Natural killer cell (primary cell): ENCODE data around the gene CFAP61. TPM values are rescaled to one million over a fixed set of nuclear protein-coding genes. Genes with fewer than 3 reads are reported as not detected.
"Not testable (repeated sequence)": the region's sequence is repeated elsewhere in the genome, so short reads cannot be mapped to it uniquely, and the experiment has no call there.

Source experiments
- ATAC-seq, 3 donors: fragments of 150-1000 bp in 2 of 3; fragments of 200-7000 bp in 1 of 3; cut with Tn5 transposase; 1 replicate in 1 of 3; 2 replicates in 2 of 3; pipeline ENCODE4 v1.10.0; 2021; ENCODE audit warnings: mild to moderate bottlenecking in 2 of 3, moderate library complexity in 2 of 3
- DNase-seq, 2 donors: peaks; one replicate each; pipeline versions ENCODE4 v3.0.0 to v3.0.0-alpha.2; 2013 to 2021; ENCODE audit warnings: mixed read lengths in 1 of 2
- H3K27ac ChIP-seq: one replicate; pipeline ENCODE4 v1.5.1; 2013; ENCODE audit warnings: mild to moderate bottlenecking, low read length
- H3K27me3 ChIP-seq: one replicate; pipeline ENCODE4 v1.6.1; 2013; ENCODE audit warnings: low read length; ENCODE audit not compliant: control insufficient read depth, insufficient read depth
- H3K36me3 ChIP-seq: one replicate; pipeline ENCODE4 v1.6.1; 2013; ENCODE audit warnings: low read length; ENCODE audit not compliant: control insufficient read depth, insufficient read depth
- H3K4me1 ChIP-seq: one replicate; pipeline ENCODE4 v1.6.1; 2013; ENCODE audit warnings: low read length; ENCODE audit not compliant: control insufficient read depth, insufficient read depth
- H3K4me3 ChIP-seq: one replicate; pipeline ENCODE4 v1.5.1; 2013; ENCODE audit warnings: low read length
- H3K9me3 ChIP-seq: one replicate; pipeline ENCODE4 v1.6.1; 2013; ENCODE audit warnings: low read length; ENCODE audit not compliant: control insufficient read depth, insufficient read depth
- H3K27ac Mint-ChIP-seq, 2 donors: one replicate each; pipeline ENCODE4 v1.8.0; 2022; ENCODE audit warnings: mild to moderate bottlenecking in 2 of 2, mixed read lengths in 2 of 2, moderate library complexity in 1 of 2
- H3K27me3 Mint-ChIP-seq, 2 donors: one replicate each; pipeline ENCODE4 v1.8.0; 2022; ENCODE audit warnings: low read depth in 2 of 2, mixed read lengths in 2 of 2
- H3K36me3 Mint-ChIP-seq: one replicate; pipeline ENCODE4 v1.8.0; 2022; ENCODE audit warnings: mixed read lengths
- H3K4me1 Mint-ChIP-seq, 2 donors: one replicate each; pipeline ENCODE4 v1.8.0; 2022; ENCODE audit warnings: mixed read lengths in 2 of 2
- H3K4me3 Mint-ChIP-seq: one replicate; pipeline ENCODE4 v1.8.0; 2022; ENCODE audit warnings: mild to moderate bottlenecking, moderate library complexity, mixed read lengths
- H3K9me3 Mint-ChIP-seq, 2 donors: one replicate each; pipeline ENCODE4 v1.8.0; 2022; ENCODE audit warnings: mixed read lengths in 2 of 2
- CTCF ChIP-seq: fragments of 200-600 bp; IDR thresholded peaks from one replicate; pipeline ENCODE4 v1.8.0; 2022; ENCODE audit warnings: antibody characterized with exemption
- WGBS: methylation state at CpG from one replicate; pipeline ENCODE4 v1.1.7; 2013; ENCODE audit warnings: missing lambda C conversion rate; ENCODE audit not compliant: insufficient coverage; 5-methylcytosine and 5-hydroxymethylcytosine counted together
- intact Hi-C: fragments of 100-400 bp; cut with micrococcal nuclease; formaldehyde crosslinking; loops from one replicate; pipeline ENCODE4 v1.14.2; 2022
- total RNA-seq, 4 donors: library from RNA; stranded (reverse); fragments of 120-200 nt in 1 of 4; gene quantifications; one replicate each; pipeline versions ENCODE4 v1.2.3 to v1.2.4, GENCODE V29; 2013 to 2022

CFAP61 gene
- total RNA-seq, 3 donors from 2014 or later (not counting 1 experiment from before 2014, with no cell fraction given) = 1.0 to 2.1 (median 1.3) TPM

GRCh38 chr20:20353576-20353975 lies 301.2 kb downstream of the CFAP61 start:
- H3K9me3 Mint-ChIP-seq = peaks cover 0 to 4% of the 10 kb centered on the region in 2 donors
- no peak for TF ChIP-seq CTCF
- H3K36me3 Mint-ChIP-seq = no peaks in the 10 kb centered on the region
- peaks cover 7 to 15% of the 10 kb centered on the region in 2 donors for H3K27me3 Mint-ChIP-seq
- H3K9me3 ChIP-seq = peaks cover 7% of the 10 kb centered on the region
- H3K4me1 Mint-ChIP-seq = peaks cover 18 to 23% of the 10 kb centered on the region in 2 donors
- H3K4me3 ChIP-seq = no peak overlapping the region
- DNase-seq (no peak), ATAC-seq (no peak)
- no peaks in the 10 kb centered on the region for H3K4me1 ChIP-seq
- intact Hi-C loops = no loop called here
- H3K27ac Mint-ChIP-seq = peak overlapping the region in 1 of 2 donors; percentile 81
- peaks cover 3% of the 10 kb centered on the region for H3K27me3 ChIP-seq
- peak overlapping the region; percentile 49 for H3K4me3 Mint-ChIP-seq
- WGBS = 71% methylated on average over 1 of the region's 3 CpGs
- no peak overlapping the region for H3K27ac ChIP-seq
- H3K36me3 ChIP-seq = no peaks in the 10 kb centered on the region

GRCh38 chr20:20355503-20355902 lies 303.2 kb downstream of the CFAP61 start:
- H3K9me3 ChIP-seq, H3K9me3 Mint-ChIP-seq, ATAC-seq, H3K27me3 Mint-ChIP-seq, H3K4me3 ChIP-seq, H3K27me3 ChIP-seq, H3K27ac ChIP-seq, H3K4me3 Mint-ChIP-seq, H3K36me3 Mint-ChIP-seq, DNase-seq, intact Hi-C loops, H3K36me3 ChIP-seq: not testable (repeated sequence)
- Mint-ChIP-seq H3K27ac (peak overlapping the region in 1 of 2 donors; percentile 90), H3K4me1 (peaks cover 34 to 38% of the 10 kb centered on the region in 2 donors)
- peaks cover 14% of the 10 kb centered on the region for H3K4me1 ChIP-seq

GRCh38 chr20:20358801-20359200 lies 306.5 kb downstream of the CFAP61 start:
- Histone ChIP-seq H3K36me3 (no peaks in the 10 kb centered on the region), H3K27me3 (peaks cover 8% of the 10 kb centered on the region), H3K27ac (no peak overlapping the region), H3K4me1 (peaks cover 25% of the 10 kb centered on the region), H3K9me3 (peaks cover 7% of the 10 kb centered on the region), H3K4me3 (no peak overlapping the region)
- no peaks in the 10 kb centered on the region for H3K36me3 Mint-ChIP-seq
- H3K27me3 Mint-ChIP-seq = peaks cover 20 to 34% of the 10 kb centered on the region in 2 donors
- ATAC-seq = no peak
- intact Hi-C loops = no loop called here
- peaks cover 0 to 4% of the 10 kb centered on the region in 2 donors for H3K9me3 Mint-ChIP-seq
- H3K27ac Mint-ChIP-seq = peak overlapping the region; percentile 12 to 72
- peaks cover 57 to 59% of the 10 kb centered on the region in 2 donors for H3K4me1 Mint-ChIP-seq
- no peak for DNase-seq
- no peak for TF ChIP-seq CTCF
- H3K4me3 Mint-ChIP-seq = peak overlapping the region; percentile 9

- ATAC-seq (no peak), DNase-seq (no peak)
- intact Hi-C loops = loop anchor here (10.0 kb wide), 1 partner anchor 145 kb away; no protein-coding TSS in a partner anchor
- Histone ChIP-seq H3K36me3 (no peaks in the 10 kb centered on the region), H3K27ac (no peak overlapping the region), H3K4me3 (no peak overlapping the region), H3K27me3 (peaks cover 14% of the 10 kb centered on the region), H3K4me1 (peaks cover 33% of the 10 kb centered on the region), H3K9me3 (peaks cover 6% of the 10 kb centered on the region)
- Mint-ChIP-seq H3K4me1 (peaks cover 55 to 57% of the 10 kb centered on the region in 2 donors), H3K27me3 (peaks cover 24 to 35% of the 10 kb centered on the region in 2 donors), H3K9me3 (peaks cover 0 to under 1% of the 10 kb centered on the region in 2 donors), H3K4me3 (peak overlapping the region; percentile 94), H3K36me3 (no peaks in the 10 kb centered on the region), H3K27ac (peak overlapping the region in 1 of 2 donors; percentile 83)
- WGBS = 90% methylated on average over 4 of the region's 6 CpGs
- no peak for TF ChIP-seq CTCF
These were observed 307.3 kb downstream of the CFAP61 start for GRCh38 chr20:20359628-20360027.
